HepG2 (cell line): ENCODE results near the gene TNRC18. TPM values are rescaled to one million over a fixed set of nuclear protein-coding genes. Genes with fewer than 3 reads are reported as not detected.

Experiments
- CBX2 ChIP-seq, 2 experiments: fragments of 200-600 bp in 1 of 2; sonication (generic); formaldehyde crosslinking in 1 of 2; IDR thresholded peaks; 2 replicates each; pipeline versions ENCODE4 v1.7.0 to v1.8.1; 2018 to 2022; ENCODE audit warnings: low read depth in 2 of 2, low read length in 1 of 2, mild to moderate bottlenecking in 1 of 2, missing genetic modification reagents in 1 of 2
- CENPT ChIP-seq: sonication (generic); formaldehyde crosslinking; IDR thresholded peaks from 2 replicates; pipeline ENCODE4 v1.8.0; 2022; ENCODE audit warnings: low read depth, mild to moderate bottlenecking, moderate library complexity, missing genetic modification reagents
- HDAC1 ChIP-seq: sonication (generic); formaldehyde crosslinking; IDR thresholded peaks from 2 replicates; pipeline ENCODE4 v1.5.1; 2020; ENCODE audit warnings: mild to moderate bottlenecking, missing genetic modification reagents
- IKZF4 ChIP-seq: sonication (generic); formaldehyde crosslinking; IDR thresholded peaks from 2 replicates; pipeline ENCODE4 v1.5.1; 2020; ENCODE audit warnings: borderline replicate concordance, mild to moderate bottlenecking, low read depth, missing genetic modification reagents; ENCODE audit errors: not compliant biosample characterization
- MLX ChIP-seq: IDR thresholded peaks from 2 replicates; pipeline ENCODE4 v1.6.1; 2016
- MTF1 ChIP-seq: sonication (generic); formaldehyde crosslinking; IDR thresholded peaks from 2 replicates; pipeline ENCODE4 v1.5.0; 2020; ENCODE audit warnings: missing genetic modification reagents
- POGZ ChIP-seq: sonication (generic); formaldehyde crosslinking; IDR thresholded peaks from 2 replicates; pipeline ENCODE4 v1.4.0; 2020; ENCODE audit warnings: mild to moderate bottlenecking, missing genetic modification reagents
- POLR2AphosphoS5 ChIP-seq: IDR thresholded peaks from 2 replicates; pipeline ENCODE4 v1.6.1; 2012; ENCODE audit warnings: low read depth, low read length
- SOX13 ChIP-seq, 3 experiments: fragments of 450-650 bp in 1 of 3; sonication (generic) in 1 of 3; formaldehyde crosslinking in 1 of 3; IDR thresholded peaks in 2 of 3; conservative IDR thresholded peaks in 1 of 3; 2 replicates each; pipeline versions ENCODE4 v1.5.0 to v1.6.1; 2016 to 2020; ENCODE audit warnings: antibody characterized with exemption in 1 of 3, mild to moderate bottlenecking in 1 of 3, missing compliant biosample characterization in 1 of 3, missing genetic modification reagents in 1 of 3, moderate library complexity in 1 of 3
- ZBTB40 ChIP-seq, 2 experiments: fragments of 450-650 bp in 1 of 2; sonication (generic) in 1 of 2; formaldehyde crosslinking in 1 of 2; IDR thresholded peaks; 2 replicates each; pipeline versions ENCODE4 v1.6.1 to v1.8.0; 2016 to 2022; ENCODE audit warnings: antibody characterized with exemption in 1 of 2, mild to moderate bottlenecking in 1 of 2, missing genetic modification reagents in 1 of 2
- ZNF441 ChIP-seq: sonication (generic); formaldehyde crosslinking; IDR thresholded peaks from 2 replicates; pipeline ENCODE4 v1.7.0; 2021; ENCODE audit warnings: missing genetic modification reagents, borderline replicate concordance
- ZNF446 ChIP-seq: sonication (generic); formaldehyde crosslinking; IDR thresholded peaks from 2 replicates; pipeline ENCODE4 v1.5.0; 2020; ENCODE audit warnings: mild to moderate bottlenecking, missing genetic modification reagents
- ZNF766 ChIP-seq: sonication (generic); formaldehyde crosslinking; IDR thresholded peaks from 2 replicates; pipeline ENCODE4 v1.5.0; 2020; ENCODE audit warnings: missing genetic modification reagents, borderline replicate concordance
- polyA plus RNA-seq, 8 experiments: library from polyadenylated mRNA; depleted of rRNA in 3 of 8; stranded (reverse) in 7 of 8; unstranded in 1 of 8; fragments of >200 nt; fragmentation: Illumina TruSeq in 4 of 8; extraction: Trizol in 4 of 8; gene quantifications; 2 replicates each; pipeline versions ENCODE4 v1.2.1 to v1.2.3, GENCODE V29; 2011 to 2016; ENCODE audit warnings: low read depth in 4 of 8, missing spikeins in 1 of 8, mixed read lengths in 1 of 8; ENCODE audit not compliant: insufficient read depth in 1 of 8
- total RNA-seq, 5 experiments: library from RNA; depleted of rRNA; stranded (reverse); fragments of >200 nt; fragmentation: Illumina TruSeq; extraction: Trizol; gene quantifications; 2 replicates each; pipeline ENCODE4 v1.2.3, GENCODE V29; 2016; ENCODE audit warnings: low read depth in 1 of 5
- TF ChIP-seq, protein P1 (sequence below), 2 experiments: fragments of 450-650 bp in 1 of 2; sonication (generic) in 1 of 2; formaldehyde crosslinking; IDR thresholded peaks; 2 replicates each; pipeline versions ENCODE4 v1.5.0 to v1.8.0; 2020 to 2022; ENCODE audit warnings: mild to moderate bottlenecking in 1 of 2, missing genetic modification reagents in 1 of 2
- TF ChIP-seq, protein P2 (sequence below): sonication (generic); formaldehyde crosslinking; IDR thresholded peaks from 2 replicates; pipeline ENCODE4 v1.4.0; 2020; ENCODE audit warnings: low read depth, mild to moderate bottlenecking, missing genetic modification reagents

The TNRC18 gene
- total and polyA plus RNA-seq, 2 of the 13 experiments (the other 11 are each of a cell fraction or from before 2014, with no cell fraction given), result 11.7 to 17.4 TPM

- TF ChIP-seq ZBTB40 (IDR thresholded peaks at IDR 0.05) (no peak), ZBTB40 (CRISPR knock-in tag; IDR thresholded peaks at IDR 0.05) (peak; percentile 57; the same call in 1 of the 2 replicates), SOX13 (IDR thresholded peaks at IDR 0.05) (no peak), SOX13 (CRISPR knock-in tag; conservative IDR thresholded peaks at IDR 0.05 in 1 of 2, IDR thresholded peaks at IDR 0.05 in 1 of 2) (peak in 1 of 2 experiments; percentile 43; a peak in 1 of 4 replicates), IKZF4 (no peak), ZNF766 (CRISPR knock-in tag) (no peak), MLX (CRISPR knock-in tag) (no peak), ZNF446 (CRISPR knock-in tag) (no peak), HDAC1 (CRISPR knock-in tag) (peak; percentile 33; the same call in 1 of the 2 replicates), CENPT (CRISPR knock-in tag) (no peak), POLR2AphosphoS5 (no peak), ZNF441 (CRISPR knock-in tag) (no peak), POGZ (CRISPR knock-in tag) (no peak), CBX2 (IDR thresholded peaks at IDR 0.05; ENCODE audit: low read depth, low read length) (no peak), CBX2 (CRISPR knock-in tag; IDR thresholded peaks at IDR 0.05; ENCODE audit: low read depth) (no peak), MTF1 (CRISPR knock-in tag) (no peak)
- TF ChIP-seq, protein P1, sequence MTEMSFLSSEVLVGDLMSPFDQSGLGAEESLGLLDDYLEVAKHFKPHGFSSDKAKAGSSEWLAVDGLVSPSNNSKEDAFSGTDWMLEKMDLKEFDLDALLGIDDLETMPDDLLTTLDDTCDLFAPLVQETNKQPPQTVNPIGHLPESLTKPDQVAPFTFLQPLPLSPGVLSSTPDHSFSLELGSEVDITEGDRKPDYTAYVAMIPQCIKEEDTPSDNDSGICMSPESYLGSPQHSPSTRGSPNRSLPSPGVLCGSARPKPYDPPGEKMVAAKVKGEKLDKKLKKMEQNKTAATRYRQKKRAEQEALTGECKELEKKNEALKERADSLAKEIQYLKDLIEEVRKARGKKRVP (CRISPR knock-in tag; IDR thresholded peaks at IDR 0.05), result peak in 1 of 2 experiments; percentile 41; a peak in 1 of 4 replicates
- TF ChIP-seq, protein P2, sequence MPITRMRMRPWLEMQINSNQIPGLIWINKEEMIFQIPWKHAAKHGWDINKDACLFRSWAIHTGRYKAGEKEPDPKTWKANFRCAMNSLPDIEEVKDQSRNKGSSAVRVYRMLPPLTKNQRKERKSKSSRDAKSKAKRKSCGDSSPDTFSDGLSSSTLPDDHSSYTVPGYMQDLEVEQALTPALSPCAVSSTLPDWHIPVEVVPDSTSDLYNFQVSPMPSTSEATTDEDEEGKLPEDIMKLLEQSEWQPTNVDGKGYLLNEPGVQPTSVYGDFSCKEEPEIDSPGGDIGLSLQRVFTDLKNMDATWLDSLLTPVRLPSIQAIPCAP (CRISPR knock-in tag), result no peak
These were observed 16.2 kb upstream of the TNRC18 start (continued) for GRCh38 chr7:5439572-5440496.
